HEK293 (cell line): Measurements from ENCODE around the gene PCOLCE2.

Source experiments
- CTCF ChIA-PET: fragments of 350-600 bp; formaldehyde crosslinking; extraction: SDS; loops from one replicate; lab custom pipeline; 2021; ENCODE audit warnings: antibody characterized with exemption; lab: Yijun Ruan, JAX
- POLR2A ChIA-PET: fragments of 300-600 bp; formaldehyde crosslinking; extraction: SDS; loops from one replicate; lab custom pipeline; 2020; ENCODE audit warnings: antibody characterized with exemption, inconsistent platforms; lab: Yijun Ruan, JAX
- H3K27ac ChIP-seq: fragments of 200-500 bp; sonication (Bioruptor generic); 2 replicates; pipeline ENCODE4 v1.5.1; 2014; ENCODE audit warnings: low read depth, low read length, control low read depth, inconsistent platforms; ENCODE audit errors: extremely low read depth
- H3K36me3 ChIP-seq, 2 experiments: fragments of 200-500 bp in 1 of 2; sonication (Bioruptor generic) in 1 of 2; 1 replicate in 1 of 2; 2 replicates in 1 of 2; pipeline ENCODE4 v1.5.1; 2014 to 2017; ENCODE audit warnings: inconsistent platforms in 2 of 2, low read length in 2 of 2; ENCODE audit not compliant: control insufficient read depth in 2 of 2, insufficient read depth in 1 of 2
- H3K4me1 ChIP-seq: fragments of 200-500 bp; sonication (Bioruptor generic); 2 replicates; pipeline ENCODE4 v1.5.1; 2014; ENCODE audit warnings: mild to moderate bottlenecking, low read length, inconsistent platforms; ENCODE audit not compliant: control insufficient read depth, insufficient read depth
- H3K4me3 ChIP-seq: 2 replicates; pipeline ENCODE4 v1.5.1; 2011; ENCODE audit warnings: low read depth, mild to moderate bottlenecking, control low read depth, low read length, moderate library complexity
- H3K9me3 ChIP-seq: fragments of 200-500 bp; sonication (Bioruptor generic); 2 replicates; pipeline ENCODE4 v1.5.1; 2014; ENCODE audit warnings: low read depth, low read length, inconsistent platforms; ENCODE audit not compliant: control insufficient read depth, insufficient read depth
- MZF1 ChIP-seq: fragments of 450-650 bp; formaldehyde crosslinking; IDR thresholded peaks from 2 replicates; pipeline ENCODE4 v1.5.1; 2017; ENCODE audit warnings: missing biosample characterization, missing genetic modification characterization, borderline replicate concordance
- PRDM6 ChIP-seq: fragments of 450-650 bp; formaldehyde crosslinking; IDR thresholded peaks from 2 replicates; pipeline ENCODE4 v1.5.1; 2017; ENCODE audit warnings: missing biosample characterization, missing genetic modification characterization
- ZBTB1 ChIP-seq: fragments of 450-650 bp; formaldehyde crosslinking; IDR thresholded peaks from 2 replicates; pipeline ENCODE4 v1.5.1; 2016; ENCODE audit warnings: missing biosample characterization, missing genetic modification characterization
- ZBTB49 ChIP-seq: fragments of 450-650 bp; formaldehyde crosslinking; IDR thresholded peaks from 2 replicates; pipeline ENCODE4 v1.5.1; 2016; ENCODE audit warnings: missing biosample characterization, missing genetic modification characterization, low read depth
- ZBTB6 ChIP-seq: fragments of 450-650 bp; formaldehyde crosslinking; IDR thresholded peaks from 2 replicates; pipeline ENCODE4 v1.5.1; 2017; ENCODE audit warnings: missing biosample characterization, missing genetic modification characterization
- ZBTB7A ChIP-seq: fragments of 450-650 bp; formaldehyde crosslinking; IDR thresholded peaks from 2 replicates; pipeline ENCODE4 v1.5.1; 2016; ENCODE audit warnings: low read depth, missing biosample characterization, missing genetic modification characterization
- ZFHX2 ChIP-seq: fragments of 450-650 bp; formaldehyde crosslinking; conservative IDR thresholded peaks from 2 replicates; pipeline ENCODE4 v1.5.1; 2016; ENCODE audit warnings: missing biosample characterization, missing genetic modification characterization
- ZFP69B ChIP-seq: fragments of 450-650 bp; formaldehyde crosslinking; IDR thresholded peaks from 2 replicates; pipeline ENCODE4 v1.5.1; 2016; ENCODE audit warnings: missing biosample characterization, missing genetic modification characterization
- ZNF114 ChIP-seq: fragments of 450-650 bp; formaldehyde crosslinking; IDR thresholded peaks from 2 replicates; pipeline ENCODE4 v1.5.0; 2017; ENCODE audit warnings: missing biosample characterization, missing genetic modification characterization
- ZNF140 ChIP-seq: fragments of 450-650 bp; formaldehyde crosslinking; IDR thresholded peaks from 2 replicates; pipeline ENCODE4 v1.5.1; 2016; ENCODE audit warnings: missing biosample characterization, missing genetic modification characterization
- ZNF211 ChIP-seq: fragments of 450-650 bp; formaldehyde crosslinking; IDR thresholded peaks from 2 replicates; pipeline ENCODE4 v1.5.1; 2016; ENCODE audit warnings: low read depth, missing biosample characterization, missing genetic modification characterization
- ZNF335 ChIP-seq: fragments of 450-650 bp; formaldehyde crosslinking; conservative IDR thresholded peaks from 2 replicates; pipeline ENCODE4 v1.5.1; 2016; ENCODE audit warnings: missing biosample characterization, missing genetic modification characterization
- ZNF37A ChIP-seq: fragments of 450-650 bp; IDR thresholded peaks from 2 replicates; pipeline ENCODE4 v1.5.1; 2018; ENCODE audit warnings: missing biosample characterization, missing genetic modification characterization
- ZNF423 ChIP-seq: fragments of 450-650 bp; formaldehyde crosslinking; IDR thresholded peaks from 2 replicates; pipeline ENCODE4 v1.5.1; 2016; ENCODE audit warnings: missing biosample characterization, missing genetic modification characterization
- ZNF473 ChIP-seq: fragments of 450-650 bp; formaldehyde crosslinking; IDR thresholded peaks from 2 replicates; pipeline ENCODE4 v1.5.1; 2017; ENCODE audit warnings: missing biosample characterization, missing genetic modification characterization
- ZNF529 ChIP-seq: fragments of 450-650 bp; formaldehyde crosslinking; IDR thresholded peaks from 2 replicates; pipeline ENCODE4 v1.5.1; 2017; ENCODE audit warnings: missing genetic modification characterization, missing biosample characterization; ENCODE audit not compliant: insufficient replicate concordance
- ZNF530 ChIP-seq: fragments of 450-650 bp; formaldehyde crosslinking; IDR thresholded peaks from 2 replicates; pipeline ENCODE4 v1.5.1; 2016; ENCODE audit warnings: low read depth, missing biosample characterization, missing genetic modification characterization
- ZNF639 ChIP-seq: fragments of 450-650 bp; formaldehyde crosslinking; IDR thresholded peaks from 2 replicates; pipeline ENCODE4 v1.5.1; 2016; ENCODE audit warnings: missing biosample characterization, missing genetic modification characterization
- ZNF660 ChIP-seq: fragments of 450-650 bp; IDR thresholded peaks from 2 replicates; pipeline ENCODE4 v1.5.1; 2018; ENCODE audit warnings: missing biosample characterization, mild to moderate bottlenecking, missing genetic modification characterization
- ZNF670 ChIP-seq: fragments of 450-650 bp; formaldehyde crosslinking; IDR thresholded peaks from 2 replicates; pipeline ENCODE4 v1.5.1; 2016; ENCODE audit warnings: missing biosample characterization, missing genetic modification characterization, low read depth
- ZNF677 ChIP-seq: fragments of 450-650 bp; IDR thresholded peaks from 2 replicates; pipeline ENCODE4 v1.5.0; 2018; ENCODE audit warnings: missing biosample characterization, mild to moderate bottlenecking, missing genetic modification characterization, moderate library complexity
- ZNF747 ChIP-seq: fragments of 450-650 bp; formaldehyde crosslinking; IDR thresholded peaks from 2 replicates; pipeline ENCODE4 v1.5.1; 2016; ENCODE audit warnings: missing biosample characterization, missing genetic modification characterization
- ZNF785 ChIP-seq: fragments of 450-650 bp; formaldehyde crosslinking; IDR thresholded peaks from 2 replicates; pipeline ENCODE4 v1.5.1; 2016; ENCODE audit warnings: missing biosample characterization, missing genetic modification characterization
- ZNF791 ChIP-seq: fragments of 450-650 bp; formaldehyde crosslinking; IDR thresholded peaks from 2 replicates; pipeline ENCODE4 v1.5.1; 2016; ENCODE audit warnings: missing biosample characterization, missing genetic modification characterization
- TF ChIP-seq, protein P1 (sequence below): fragments of 450-650 bp; formaldehyde crosslinking; IDR thresholded peaks from 2 replicates; pipeline ENCODE4 v1.5.1; 2016; ENCODE audit warnings: missing biosample characterization, missing genetic modification characterization

The PCOLCE2 gene

DNA sequence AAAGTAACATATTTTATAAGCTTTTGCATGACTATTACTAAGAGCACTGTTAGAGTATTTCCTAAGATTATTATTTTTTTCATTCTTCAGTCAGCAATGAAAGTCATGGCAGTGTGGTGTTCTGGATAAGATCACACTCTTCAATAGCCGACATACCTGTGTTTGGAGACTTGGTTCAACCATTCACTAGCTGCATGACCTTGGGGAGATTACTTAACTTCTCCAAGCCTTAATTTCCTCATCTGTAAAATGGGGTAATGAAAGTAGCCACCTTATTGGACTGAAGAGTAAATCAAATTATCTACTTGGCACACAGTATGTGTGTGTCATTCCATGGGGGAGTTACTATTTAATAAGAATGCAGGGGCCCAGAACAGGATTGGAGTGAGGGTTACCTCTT, 24.5 kb upstream of the PCOLCE2 start:
- no peak overlapping the region for H3K4me3 ChIP-seq
- H3K9me3 ChIP-seq, result no peaks in the 10 kb centered on the region
- ChIA-PET POLR2A (no interaction called here), CTCF (interaction anchor here (0.7 kb wide), 1 partner anchor 11 kb away, joined by 3 read pairs; no protein-coding TSS in a partner anchor)
- H3K4me1 ChIP-seq, result no peaks in the 10 kb centered on the region
- no peak overlapping the region for H3K27ac ChIP-seq
- no peaks in the 10 kb centered on the region for H3K36me3 ChIP-seq
- TF ChIP-seq, protein P1, sequence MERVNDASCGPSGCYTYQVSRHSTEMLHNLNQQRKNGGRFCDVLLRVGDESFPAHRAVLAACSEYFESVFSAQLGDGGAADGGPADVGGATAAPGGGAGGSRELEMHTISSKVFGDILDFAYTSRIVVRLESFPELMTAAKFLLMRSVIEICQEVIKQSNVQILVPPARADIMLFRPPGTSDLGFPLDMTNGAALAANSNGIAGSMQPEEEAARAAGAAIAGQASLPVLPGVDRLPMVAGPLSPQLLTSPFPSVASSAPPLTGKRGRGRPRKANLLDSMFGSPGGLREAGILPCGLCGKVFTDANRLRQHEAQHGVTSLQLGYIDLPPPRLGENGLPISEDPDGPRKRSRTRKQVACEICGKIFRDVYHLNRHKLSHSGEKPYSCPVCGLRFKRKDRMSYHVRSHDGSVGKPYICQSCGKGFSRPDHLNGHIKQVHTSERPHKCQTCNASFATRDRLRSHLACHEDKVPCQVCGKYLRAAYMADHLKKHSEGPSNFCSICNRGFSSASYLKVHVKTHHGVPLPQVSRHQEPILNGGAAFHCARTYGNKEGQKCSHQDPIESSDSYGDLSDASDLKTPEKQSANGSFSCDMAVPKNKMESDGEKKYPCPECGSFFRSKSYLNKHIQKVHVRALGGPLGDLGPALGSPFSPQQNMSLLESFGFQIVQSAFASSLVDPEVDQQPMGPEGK, result no peak
- no peak for TF ChIP-seq ZNF114 (tag by site-specific recombination)
- no peak for TF ChIP-seq ZNF529 (tag by site-specific recombination)
- no peak for TF ChIP-seq ZBTB7A (tag by site-specific recombination)
- TF ChIP-seq ZNF423 (tag by site-specific recombination), result no peak
- no peak for TF ChIP-seq ZNF747 (tag by site-specific recombination)
- TF ChIP-seq ZNF670 (tag by site-specific recombination), result no peak
- no peak for TF ChIP-seq ZNF639 (tag by site-specific recombination)

DNA sequence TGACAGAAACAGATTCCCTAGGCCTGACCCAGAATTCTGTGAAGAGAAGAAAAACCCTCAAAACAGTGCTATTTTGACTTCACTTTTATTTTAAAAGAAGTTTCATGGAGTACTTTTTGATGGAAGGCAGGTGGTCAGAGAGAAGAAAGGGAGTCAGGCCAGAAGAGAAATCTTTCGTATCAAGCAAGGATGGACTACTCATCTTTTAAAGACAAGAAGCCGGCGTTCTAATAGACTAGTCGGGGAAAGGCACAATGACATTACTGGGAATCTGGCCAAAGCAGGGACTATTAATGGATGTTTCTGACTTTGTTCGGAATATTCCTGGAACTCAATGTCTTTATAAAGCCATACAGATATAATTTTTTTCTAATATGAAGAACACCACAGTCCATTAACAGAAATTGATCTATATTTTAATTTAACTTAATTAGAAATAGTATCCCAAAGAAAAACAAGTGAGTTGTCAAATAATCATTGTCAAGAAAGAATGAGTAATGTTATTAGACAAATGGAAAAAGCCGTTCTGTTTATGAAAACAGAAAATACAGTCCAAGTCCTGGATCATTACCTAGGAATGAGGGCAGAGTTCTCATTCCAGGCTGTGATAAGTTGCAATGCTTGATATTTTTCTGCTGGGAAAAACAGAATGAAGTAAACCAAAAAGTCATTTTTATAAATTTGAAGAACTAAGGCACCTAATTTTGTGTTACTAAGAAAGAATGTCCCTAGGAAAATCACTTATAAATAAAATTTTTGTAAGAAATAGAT, 23.7 kb upstream of the PCOLCE2 start:
- ChIA-PET POLR2A (no interaction called here), CTCF (interaction anchor here (0.6 to 1.3 kb wide), 3 partner anchors 10 to 1868 kb away, joined by 3 to 5 read pairs (median 3); no protein-coding TSS in a partner anchor)
- Histone ChIP-seq H3K9me3 (no peaks in the 10 kb centered on the region), H3K27ac (no peak overlapping the region), H3K4me1 (no peaks in the 10 kb centered on the region), H3K36me3 (no peaks in the 10 kb centered on the region), H3K4me3 (no peak overlapping the region)
- TF ChIP-seq ZNF211 (tag by site-specific recombination) (no peak), ZNF677 (tag by site-specific recombination) (no peak), ZNF335 (tag by site-specific recombination) (no peak), ZBTB1 (tag by site-specific recombination) (no peak), ZNF140 (tag by site-specific recombination) (no peak), PRDM6 (no peak), ZFP69B (tag by site-specific recombination) (no peak), ZNF660 (tag by site-specific recombination) (no peak), ZBTB49 (tag by site-specific recombination) (no peak), MZF1 (tag by site-specific recombination) (no peak), ZBTB6 (tag by site-specific recombination) (no peak), ZNF785 (tag by site-specific recombination) (no peak), ZNF639 (tag by site-specific recombination) (no peak), ZNF530 (no peak), ZFHX2 (tag by site-specific recombination) (no peak), ZNF37A (tag by site-specific recombination) (no peak), ZNF473 (tag by site-specific recombination) (no peak), ZNF791 (no peak)
